ENCODE results near the gene URAD.

- TF ChIP-seq EZH2 (optimal IDR thresholded peaks at IDR 0.05; ENCODE audit: low read depth, low read length), result no peak
- no peak for TF ChIP-seq CTCF (IDR thresholded peaks at IDR 0.05; ENCODE audit: low read length)
- no peak for TF ChIP-seq EZH2phosphoT487 (IDR thresholded peaks at IDR 0.05; ENCODE audit: low read length)
Observed at GRCh38 chr13:27969866-27970229, 18.6 kb downstream of the URAD start.
